IPS-NIHi7 (cell line): ENCODE results near the gene VIM.

ENCODE experiments used
- DNase-seq: peaks from one replicate; pipeline ENCODE4 v3.0.0; 2012; ENCODE audit warnings: mixed read lengths; ENCODE audit errors: extremely low spot score

VIM gene

DNA sequence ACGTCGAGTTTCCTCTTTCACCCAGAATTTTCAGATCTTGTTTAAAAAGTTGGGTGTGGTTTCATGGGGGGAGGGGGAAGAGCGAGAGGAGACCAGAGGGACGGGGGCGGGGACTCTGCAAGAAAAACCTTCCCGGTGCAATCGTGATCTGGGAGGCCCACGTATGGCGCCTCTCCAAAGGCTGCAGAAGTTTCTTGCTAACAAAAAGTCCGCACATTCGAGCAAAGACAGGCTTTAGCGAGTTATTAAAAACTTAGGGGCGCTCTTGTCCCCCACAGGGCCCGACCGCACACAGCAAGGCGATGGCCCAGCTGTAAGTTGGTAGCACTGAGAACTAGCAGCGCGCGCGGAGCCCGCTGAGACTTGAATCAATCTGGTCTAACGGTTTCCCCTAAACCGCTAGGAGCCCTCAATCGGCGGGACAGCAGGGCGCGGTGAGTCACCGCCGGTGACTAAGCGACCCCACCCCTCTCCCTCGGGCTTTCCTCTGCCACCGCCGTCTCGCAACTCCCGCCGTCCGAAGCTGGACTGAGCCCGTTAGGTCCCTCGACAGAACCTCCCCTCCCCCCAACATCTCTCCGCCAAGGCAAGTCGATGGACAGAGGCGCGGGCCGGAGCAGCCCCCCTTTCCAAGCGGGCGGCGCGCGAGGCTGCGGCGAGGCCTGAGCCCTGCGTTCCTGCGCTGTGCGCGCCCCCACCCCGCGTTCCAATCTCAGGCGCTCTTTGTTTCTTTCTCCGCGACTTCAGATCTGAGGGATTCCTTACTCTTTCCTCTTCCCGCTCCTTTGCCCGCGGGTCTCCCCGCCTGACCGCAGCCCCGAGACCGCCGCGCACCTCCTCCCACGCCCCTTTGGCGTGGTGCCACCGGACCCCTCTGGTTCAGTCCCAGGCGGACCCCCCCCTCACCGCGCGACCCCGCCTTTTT is at the start of gene VIM:
VIM (plus strand) TSS at position 151 of the 925 bp plus-strand sequence. CDS start 1,182 bp downstream, outside the sequence.
- DNase-seq: peak; percentile 80

DNA sequence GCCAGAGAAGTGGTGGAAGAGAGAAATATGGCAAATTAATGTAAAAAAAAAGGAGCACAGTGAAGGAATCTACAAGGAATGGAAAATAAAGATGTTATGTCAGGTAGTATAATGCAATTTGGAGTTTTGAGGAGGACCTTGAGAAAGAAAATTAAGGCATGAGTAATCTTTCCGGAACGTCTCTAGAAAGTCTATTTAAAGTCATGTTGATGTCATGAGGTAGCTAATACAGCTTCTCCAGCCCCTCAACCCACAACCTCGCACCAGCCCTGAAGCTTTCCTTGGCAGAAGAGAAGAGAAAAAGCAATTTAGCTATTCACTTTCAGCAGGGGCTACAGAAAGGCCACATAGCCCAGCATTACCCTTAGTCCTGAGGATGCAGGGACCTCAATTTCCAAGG is 49.0 kb upstream of the VIM start:
- no peak for DNase-seq

DNA sequence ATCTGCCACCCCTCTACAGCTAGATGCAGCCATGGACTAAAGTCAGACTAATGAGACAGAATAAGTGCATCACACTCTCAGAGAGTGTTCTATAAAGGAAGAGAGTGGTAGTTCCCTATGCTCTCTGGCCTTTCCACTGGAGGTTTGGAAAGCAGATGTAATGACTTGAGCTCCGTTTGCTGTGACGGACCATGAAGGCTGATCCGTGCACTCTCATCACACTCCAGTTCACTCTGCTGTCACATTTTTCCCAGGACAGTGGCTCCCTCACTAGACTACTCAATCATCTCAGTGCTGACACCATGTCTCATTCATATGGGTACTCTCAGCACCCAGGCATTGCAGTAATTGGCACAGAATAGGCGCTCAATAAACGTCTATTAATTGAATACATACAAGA is 46.9 kb upstream of the VIM start:
- no peak for DNase-seq

DNA sequence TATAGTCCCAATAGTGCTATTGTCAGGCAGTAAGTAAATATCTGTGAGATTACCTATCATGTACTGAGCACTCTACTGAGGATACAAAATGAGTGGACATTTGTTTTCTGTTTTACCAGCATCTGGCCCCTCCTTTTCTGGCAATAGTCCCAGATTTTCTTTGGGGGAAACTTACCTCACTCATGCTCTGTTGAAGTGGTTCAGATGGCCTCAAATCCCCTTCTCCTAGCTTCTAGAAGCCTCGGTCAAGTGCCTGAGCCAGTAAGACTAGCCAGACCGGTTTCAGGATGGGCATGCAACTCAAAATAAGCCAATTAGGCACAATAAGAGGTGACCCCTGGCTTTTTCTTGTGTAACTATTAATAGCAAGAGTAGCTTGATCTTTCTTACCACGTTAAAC is 46.3 kb upstream of the VIM start:
- DNase-seq: no peak

DNA sequence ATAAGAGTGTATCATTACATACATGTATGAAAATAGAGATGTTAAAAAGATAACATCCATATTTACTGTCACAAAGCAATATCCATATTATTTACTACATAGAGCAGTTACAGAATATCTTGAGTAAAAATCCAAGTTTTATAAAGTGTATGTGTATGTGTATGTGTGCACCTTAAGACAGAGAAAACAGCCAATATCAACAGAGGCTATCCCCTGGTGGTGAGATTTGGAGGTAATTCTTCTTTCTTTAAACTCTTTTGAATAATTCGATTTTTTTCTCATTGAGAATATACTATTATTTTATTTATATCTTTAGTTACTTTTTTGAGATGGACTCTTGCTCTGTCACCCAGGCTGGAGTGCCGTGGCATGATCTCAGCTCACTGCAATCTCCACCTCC is 44.9 kb upstream of the VIM start:
- no peak for DNase-seq

DNA sequence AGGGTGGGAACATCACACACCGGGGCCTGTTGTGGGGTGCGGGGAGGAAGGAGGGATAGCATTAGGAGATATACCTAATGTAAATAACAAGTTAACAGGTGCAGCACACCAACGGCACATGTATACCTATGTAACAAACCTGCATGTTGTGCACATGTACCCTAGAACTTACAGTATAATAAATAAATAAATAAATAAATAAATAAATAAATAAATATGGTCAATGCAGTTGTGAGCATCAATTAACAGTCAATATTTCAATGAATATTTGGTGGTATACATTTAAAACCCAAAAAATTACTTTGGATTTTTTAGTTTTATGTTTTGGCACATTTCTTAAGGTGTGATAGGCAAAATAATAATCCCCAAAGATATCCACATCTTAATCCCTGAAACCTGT is 42.2 kb upstream of the VIM start:
- no peak for DNase-seq

DNA sequence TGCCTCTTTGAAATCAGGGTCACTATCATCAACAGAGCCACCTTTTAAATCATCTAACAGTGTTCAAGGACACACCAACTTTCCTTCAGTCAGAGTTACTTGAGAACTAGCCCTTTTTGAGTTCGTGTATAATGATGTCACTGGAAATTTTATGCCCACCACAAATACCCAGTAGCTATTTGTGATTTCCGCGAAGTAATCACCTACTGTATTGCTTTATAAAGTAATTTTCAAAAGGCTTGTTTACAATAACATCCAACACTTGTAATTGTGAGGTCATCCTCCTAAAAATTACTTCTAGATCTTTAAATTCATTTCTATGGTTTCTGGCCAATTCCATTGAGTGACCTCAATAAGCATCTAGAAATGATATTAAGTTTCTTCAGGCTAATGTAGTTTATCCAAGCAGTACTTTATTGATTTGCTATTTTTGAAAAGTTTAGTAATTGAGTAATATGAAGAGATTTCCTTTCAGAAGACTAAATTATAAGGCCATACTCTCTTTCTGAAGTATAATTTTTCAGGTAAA is 39.3 kb upstream of the VIM start:
- DNase-seq: no peak

DNA sequence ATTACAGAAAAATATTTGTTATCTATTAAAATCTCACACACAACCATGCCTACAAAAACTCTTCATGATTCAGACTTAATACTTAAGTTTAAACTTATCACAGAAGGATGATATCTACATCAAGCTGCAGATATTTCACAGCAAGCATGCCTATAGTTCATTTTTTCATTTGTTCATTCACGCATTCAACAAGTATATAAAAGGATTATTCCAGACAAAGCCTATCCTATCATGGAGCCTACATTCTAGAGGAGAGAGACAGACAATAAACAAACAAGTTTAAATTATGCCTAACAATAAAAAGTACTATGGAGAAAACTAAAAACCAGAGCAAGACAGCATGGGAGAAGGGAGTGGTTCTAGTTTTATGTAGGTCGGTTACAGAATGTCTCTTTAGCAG is 37.4 kb upstream of the VIM start:
- DNase-seq: no peak

DNA sequence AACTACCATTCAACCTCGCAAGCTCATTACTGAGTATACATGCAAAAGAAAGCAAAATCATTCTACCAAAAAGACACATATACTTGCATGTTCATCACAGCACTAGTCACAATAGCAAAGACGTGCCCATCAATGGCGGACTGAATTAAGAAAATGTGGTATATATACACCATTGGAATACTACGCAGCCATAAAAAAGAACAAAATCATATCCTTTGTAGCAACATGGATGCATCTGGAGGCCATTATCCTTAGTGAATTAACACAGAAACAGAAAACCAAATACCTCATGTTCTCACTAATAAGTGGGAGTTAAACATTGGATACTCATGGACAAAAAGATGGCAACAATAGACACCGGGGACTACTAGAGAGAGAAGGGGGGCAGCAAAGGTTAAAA is 33.0 kb upstream of the VIM start:
- DNase-seq: no peak

DNA sequence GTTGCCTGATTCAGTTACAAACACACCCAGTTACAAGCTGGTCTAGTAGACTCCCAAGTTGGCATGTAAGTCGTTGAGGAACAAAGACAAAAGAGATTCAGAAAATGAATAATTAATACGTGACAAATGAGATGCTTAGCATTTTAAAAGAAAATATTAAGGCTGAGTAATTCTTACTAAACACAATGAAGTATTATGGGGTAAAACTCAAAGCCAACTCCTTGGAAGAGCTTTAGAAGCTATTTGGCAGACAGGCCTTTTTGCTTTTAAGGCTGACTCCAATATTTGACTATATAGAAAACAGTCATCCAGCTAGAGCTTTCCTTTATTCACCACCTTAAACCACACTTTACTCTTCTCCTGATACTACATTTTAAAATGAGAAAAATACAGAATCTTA is 32.0 kb upstream of the VIM start:
- no peak for DNase-seq

DNA sequence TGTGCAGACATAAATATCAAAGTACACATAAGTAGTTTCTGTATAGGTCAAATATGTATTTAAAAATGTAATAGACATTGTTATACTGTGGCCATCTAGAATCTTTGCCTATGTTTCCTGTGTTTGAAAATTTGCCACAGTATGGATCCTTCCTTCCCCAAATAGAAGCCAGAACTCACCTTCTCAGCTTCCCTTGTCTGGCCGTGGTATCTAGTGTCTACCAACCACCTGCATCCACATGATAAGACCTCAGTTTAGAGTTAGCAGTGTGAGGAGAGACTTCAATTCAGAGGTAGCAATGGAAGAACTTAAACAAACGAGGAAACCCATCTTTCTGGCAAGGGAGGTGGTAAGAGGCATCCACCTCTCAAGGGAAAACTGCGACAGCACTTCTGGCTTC is 31.5 kb upstream of the VIM start:
- DNase-seq: no peak

DNA sequence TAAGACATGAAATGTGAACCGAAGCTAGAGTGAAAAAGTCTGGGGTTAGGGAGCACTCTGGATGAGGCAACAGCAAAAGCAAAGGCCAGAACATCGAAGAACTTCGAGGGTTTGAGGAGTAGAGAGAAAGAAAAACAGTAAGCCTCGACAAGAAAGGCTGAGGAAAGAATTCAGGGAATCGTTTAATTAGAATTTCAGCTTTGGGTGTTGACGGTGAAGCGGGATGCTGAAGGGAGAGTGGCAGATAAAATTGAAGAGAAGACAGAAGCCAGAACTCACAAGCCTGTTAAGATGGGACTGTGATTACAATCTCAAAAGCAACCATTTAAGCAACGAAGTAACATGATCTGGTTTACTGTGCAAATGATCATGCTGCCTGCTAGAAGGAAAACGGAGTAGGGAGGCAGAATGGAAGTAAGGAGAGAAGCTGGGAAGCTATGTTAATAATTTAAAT is 28.7 kb upstream of the VIM start:
- no peak for DNase-seq

DNA sequence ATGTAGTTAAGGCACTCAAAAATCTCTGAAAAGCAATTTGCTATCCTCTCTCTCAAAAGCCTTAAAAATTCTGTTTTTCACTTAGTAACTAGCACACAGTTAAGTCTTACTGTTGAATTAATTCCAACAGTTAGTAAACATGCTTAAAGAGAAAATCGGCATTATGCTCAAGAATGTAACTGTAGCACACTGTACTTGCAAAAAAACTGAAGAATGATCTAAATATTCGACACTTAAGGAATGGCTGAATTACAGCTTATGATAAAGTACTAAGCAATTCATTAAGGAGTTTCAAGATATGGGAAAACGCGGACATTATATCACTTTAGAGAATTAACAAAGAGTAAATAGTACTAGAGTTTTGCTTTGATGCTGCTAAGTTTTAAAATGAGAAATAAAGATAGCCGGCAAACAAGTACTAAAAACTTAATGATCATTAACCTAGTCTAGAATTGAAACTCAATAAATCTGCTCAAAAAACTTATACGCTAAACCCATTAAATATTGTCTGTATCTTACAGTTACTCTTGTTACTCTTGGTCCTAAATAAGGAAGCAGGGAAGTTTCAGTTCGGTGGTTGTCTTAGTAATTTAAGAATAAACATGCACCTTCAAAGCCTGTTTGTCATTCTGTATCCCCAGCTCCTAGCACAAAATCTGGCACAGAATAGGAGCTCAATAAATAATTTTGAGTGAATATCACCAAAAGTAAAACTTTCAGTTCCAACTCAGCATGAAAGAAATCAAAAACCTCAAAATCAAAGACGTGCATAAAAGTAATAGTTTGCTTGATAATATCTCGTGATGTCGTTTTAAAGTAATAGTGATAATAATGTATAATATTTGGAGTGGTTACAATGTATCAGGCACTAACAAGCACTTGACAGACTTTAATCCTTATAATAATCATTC is 27.8 kb upstream of the VIM start:
- DNase-seq: no peak

DNA sequence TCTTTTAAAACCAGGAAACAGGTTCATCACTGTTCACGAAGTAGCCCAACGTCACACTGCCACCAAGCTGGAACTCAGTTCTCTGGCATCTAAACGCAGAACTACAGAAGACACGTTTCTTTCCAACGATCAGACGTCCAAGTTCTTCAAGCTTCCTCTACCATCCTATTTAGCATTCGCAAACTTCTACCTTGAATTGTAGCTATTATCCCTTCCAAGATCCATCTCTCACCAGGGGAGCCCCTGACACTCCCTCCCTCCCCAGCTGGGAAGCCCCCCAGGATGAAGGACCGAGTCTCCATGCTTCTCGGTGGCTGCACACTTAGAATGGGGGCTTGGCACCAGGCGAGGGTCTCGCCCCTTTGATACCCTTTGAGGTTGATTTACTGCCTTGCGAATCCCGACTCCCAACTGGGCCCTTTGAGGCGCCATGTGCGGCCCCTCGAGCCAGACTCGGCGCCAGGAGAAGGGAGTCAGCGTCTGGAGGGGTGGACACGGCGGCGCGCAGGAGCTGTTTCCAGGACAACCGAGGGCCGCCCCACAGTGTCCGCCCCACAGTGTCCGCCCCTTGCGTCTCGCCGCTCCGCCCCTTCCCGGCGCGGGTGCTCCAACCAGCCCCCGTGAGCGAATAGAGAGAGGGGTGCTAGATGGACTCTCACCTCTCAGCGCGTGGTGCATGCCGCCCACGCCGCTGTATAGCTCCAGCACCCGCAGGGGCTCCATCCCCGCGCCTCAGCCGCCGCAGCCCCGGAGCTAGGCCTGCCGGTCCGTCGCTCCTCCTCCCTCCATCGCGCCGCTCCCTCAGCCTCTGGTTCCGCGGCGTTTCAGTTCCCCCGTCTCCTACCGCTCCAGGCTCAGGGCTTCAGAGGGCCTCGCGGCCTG is 26.9 kb upstream of the VIM start, which contains the start of gene TRDMT1:
TRDMT1 (minus strand) TSS at position 761 of the 882 bp plus-strand sequence; CDS start at position 723, 38 bp downstream.
- DNase-seq: peak; percentile 84

DNA sequence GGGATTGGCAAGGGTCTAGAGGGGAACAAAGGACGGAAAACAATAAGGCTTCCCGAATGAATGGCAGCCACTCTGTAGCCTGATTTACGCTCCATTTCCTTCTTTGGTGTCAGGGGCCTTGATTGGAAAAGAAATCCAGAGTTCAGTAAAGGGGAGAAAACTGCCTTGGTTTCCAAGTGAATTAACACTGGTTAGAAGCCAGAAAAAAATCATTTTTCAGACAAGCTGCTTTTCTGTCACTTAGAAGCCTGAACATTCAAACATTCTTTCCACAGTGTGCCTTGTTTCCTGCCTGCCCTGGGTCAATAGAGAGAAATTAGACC is 26.3 kb upstream of the VIM start:
- DNase-seq: no peak

DNA sequence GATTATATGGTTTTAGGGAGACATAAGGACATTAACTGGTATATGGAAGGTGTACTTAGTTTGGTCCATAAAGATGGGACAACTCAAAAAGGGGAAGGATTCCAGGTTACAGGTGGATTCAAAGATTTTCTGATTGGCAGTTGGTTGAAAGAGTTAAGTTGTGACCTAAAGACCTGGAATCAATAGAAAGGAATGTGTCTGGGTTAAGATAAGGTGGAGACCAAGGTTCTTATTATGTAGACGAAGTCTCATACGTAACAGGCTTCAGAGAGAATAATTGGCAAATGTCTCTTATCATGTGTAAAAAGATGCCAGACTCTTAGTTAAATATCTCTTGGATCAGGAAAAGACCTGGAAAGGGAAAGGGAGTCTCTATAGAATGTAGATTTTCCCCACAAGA is 25.5 kb upstream of the VIM start:
- DNase-seq: no peak

DNA sequence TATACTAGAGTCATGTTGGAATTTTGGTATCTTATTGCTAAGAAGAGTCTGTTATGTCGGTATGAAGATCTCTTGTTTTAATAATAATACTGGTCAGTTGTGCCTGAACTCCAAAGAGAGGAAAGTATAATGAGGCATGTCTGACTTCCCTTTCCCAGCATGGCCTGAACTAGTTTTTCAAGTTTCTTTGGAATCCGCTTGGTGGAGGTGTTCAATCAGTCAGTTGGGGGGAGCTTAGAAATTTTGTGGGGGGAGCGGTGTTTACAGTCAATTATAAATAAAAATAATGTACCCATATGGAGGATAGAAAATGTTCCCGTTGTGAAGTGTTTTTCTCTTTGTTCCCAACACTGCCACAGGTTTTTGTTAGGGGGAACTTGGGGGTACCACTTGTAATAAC is 25.0 kb upstream of the VIM start:
- no peak for DNase-seq

DNA sequence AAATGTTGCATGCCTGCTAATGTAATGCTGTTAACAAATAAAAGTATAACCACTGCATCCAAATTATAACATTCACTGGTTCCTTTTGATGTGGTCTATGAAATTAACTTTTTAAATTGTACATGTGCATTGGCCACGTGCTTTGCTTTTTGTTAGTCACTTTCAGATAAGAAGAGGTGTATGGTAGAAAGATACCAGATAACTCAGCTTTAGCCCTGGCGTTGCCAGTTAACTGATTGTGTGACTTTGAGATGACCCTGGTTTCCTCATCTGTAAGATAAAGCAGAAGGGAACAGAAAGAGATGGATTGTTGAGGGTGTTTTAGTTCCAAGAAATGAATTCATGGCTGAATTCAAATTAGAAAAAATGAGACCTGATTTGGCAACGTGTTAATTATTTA is 24.6 kb upstream of the VIM start:
- no peak for DNase-seq

DNA sequence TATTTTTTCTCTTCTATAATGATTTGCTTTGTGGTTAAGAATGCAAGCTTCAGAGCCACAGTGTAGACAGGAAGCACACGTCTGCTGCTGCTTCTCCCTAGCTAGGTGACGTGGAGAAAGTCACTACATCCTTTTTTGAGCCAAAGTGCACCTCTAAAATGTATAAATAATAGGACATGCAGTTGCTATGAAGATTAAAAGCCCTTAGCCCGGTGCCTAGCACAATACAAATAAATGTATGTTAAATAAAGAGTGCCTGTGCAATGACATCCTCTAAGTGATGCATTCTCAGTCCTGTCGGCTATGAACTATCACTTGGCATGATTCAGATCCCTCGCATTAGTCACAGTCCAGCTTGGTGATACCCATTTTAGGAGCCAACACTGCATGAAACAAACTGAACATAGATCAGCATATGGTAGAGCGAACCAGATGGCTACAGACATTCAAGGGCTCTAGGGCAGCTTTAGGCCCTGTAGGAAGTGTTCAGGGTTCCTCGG is 21.8 kb upstream of the VIM start:
- DNase-seq: no peak

DNA sequence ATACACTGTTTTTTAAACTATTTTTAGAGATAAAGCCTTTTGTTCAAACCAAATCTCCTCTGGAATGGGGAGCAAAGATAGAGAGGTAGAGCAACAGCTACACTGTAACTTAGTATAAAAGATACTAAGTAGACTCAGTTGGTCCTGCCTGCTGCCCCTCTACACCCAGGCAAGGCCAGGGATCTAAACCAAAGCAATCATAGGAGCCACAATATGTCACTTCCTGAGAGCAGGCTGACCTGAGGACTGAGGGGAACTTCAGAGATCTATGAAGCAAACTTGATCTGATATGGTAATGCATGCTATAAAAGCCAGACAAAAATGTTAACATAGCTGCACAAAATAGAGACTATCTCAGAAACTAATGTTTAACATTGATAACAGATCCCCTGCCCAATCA is 19.6 kb upstream of the VIM start:
- no peak for DNase-seq

DNA sequence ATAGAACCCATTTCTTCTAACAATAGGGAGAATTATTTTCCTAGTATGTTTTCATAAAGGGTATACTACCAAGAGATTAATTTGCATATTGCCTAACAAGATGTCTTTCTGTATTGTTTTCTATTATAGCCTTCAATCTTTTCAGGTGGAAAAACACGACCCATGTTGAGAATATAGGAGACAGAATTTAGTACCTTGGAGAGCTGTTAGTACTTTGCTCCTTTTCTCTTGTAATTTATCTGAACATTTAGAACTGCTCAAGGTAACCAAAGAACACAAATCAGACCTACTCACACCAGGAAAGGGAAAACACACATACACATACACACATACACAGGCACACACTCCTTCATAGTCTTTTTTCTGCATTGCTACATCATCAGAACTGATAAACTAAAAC is 18.7 kb upstream of the VIM start:
- DNase-seq: no peak
